Measurements from ENCODE around the gene TRAPPC5.

GRCh38 chr19:7736148-7736547 is 55.5 kb downstream of the TRAPPC5 start:
- TF ChIP-seq POLR2A (IDR thresholded peaks at IDR 0.05) (no peak), CTCF (IDR thresholded peaks at IDR 0.05 in 8 of 11, conservative IDR thresholded peaks at IDR 0.05 in 3 of 11) (no peak)

Data from spleen (tissue), 7 donors.